ENCODE data around the gene IFITM1.
"Not testable (repeated sequence)": the region's sequence is repeated elsewhere in the genome, so short reads cannot be mapped to it uniquely, and the experiment has no call there.

The IFITM1 gene

DNA sequence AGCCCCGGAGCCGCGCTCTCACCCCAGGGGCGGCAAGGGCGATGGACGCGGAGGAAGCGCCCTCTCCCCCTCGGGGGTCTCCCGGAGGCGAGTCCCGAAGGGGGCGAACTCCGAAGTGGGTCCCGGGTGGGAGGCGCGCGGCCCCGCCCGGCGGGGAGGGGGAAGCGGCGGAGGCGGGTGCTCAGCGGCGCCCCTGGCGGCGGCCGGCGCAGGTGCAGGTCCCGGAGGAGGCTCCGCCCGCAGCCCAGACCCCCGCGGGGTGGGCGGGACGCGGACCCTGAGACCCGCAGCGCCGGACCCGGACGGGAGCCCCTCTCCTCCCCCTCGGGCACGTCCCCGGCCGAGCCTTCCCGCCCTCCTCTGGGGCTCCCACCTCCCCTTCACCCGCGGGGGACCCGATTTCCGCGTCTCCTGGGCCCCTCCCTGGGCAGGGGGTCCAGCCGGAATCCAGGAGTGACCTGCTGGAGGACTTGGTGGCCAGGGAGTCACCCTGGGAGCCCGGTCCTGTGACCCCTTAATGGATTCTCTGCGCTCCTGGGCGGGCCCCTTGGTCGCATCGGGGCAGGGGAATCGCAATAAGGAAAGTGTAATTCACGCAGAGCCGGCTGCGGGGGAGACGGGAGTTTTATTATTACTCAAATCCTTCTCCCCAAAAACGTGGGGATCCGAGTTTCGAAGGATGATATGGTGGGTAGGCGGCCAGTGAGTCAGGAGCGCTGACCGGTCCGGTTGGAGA lies 2.7 kb upstream of the IFITM1 start:
- not testable (repeated sequence) for DNase-seq

GRCh38 chr11:312092-312816 lies 1.6 kb upstream of the IFITM1 start:
- DNase-seq: peak; percentile 61

- peak; percentile 52 for DNase-seq
Measured at GRCh38 chr11:313304-313786, 495 bp upstream of the IFITM1 start.

GRCh38 chr11:314554-314875 lies 675 bp downstream of the IFITM1 start:
- not testable (repeated sequence) for DNase-seq

DNA sequence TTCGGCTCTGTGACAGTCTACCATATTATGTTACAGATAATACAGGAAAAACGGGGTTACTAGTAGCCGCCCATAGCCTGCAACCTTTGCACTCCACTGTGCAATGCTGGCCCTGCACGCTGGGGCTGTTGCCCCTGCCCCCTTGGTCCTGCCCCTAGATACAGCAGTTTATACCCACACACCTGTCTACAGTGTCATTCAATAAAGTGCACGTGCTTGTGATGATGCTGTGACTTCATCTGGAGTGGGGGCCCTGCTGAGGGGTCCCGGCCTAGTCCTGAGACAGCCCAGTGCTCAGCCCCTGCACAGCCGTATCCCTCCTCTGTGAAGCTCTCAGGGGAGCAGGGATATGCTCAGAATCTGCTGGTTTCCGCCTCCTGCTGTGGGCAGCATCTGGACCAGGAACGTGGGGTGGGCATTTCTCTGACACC lies 1.2 kb downstream of the IFITM1 start:
- no peak for DNase-seq

- no peak for DNase-seq
Measured at GRCh38 chr11:315516-315994, 1.7 kb downstream of the IFITM1 start.

DNA sequence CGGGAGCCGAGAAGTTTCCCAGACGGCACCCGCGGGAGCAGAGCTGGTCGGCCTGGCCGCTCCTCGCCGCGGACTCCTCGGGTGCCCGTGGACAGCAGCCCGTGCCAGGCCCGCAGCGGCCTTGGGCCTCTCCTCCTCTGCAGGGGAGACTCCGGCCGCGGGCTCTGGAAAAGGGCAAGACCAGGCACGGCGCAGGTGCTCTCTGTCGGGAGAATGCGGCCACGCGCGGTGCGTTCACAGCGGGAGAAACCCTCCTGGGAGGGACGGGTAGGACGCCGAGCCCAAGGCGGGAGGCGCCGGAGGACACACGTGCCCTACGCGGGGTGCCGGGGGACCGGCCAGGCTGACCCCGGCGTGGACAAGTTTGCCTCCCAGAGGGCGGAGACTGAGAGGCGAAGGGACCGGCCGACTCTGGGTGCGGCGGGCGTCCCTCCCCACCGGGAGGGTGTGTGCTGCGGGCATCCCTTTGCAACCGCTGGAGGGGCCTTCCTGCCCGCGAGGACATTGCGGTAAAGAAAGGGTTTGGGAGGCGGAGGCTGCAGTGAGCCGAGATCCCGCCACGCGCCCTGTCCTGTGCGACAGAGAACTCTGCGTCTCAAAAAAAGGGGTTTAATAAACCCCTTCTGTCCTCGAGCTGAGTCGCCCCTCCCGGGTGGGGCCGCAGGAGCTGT lies 2.3 kb downstream of the IFITM1 start:
- peak; percentile 58 for DNase-seq

DNA sequence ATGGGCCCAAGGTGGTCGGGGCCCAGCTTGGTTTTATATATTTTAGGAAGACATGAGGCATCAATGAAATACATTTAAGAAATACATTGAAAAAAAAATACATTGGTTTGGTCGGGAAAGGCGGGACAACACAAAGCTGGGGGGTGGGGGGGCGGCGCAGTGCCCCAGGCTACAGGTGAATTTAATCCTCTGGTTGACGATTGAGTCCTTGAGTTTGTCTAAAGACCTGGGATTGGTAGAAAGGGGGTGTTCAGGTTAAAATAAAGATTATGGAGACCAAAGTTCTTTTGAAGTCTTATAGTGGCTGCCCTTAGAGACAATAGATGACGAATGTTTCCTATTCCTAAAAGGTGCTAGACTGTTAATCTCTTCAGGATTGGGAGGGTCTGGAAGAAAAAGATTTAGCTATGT lies 3.1 kb downstream of the IFITM1 start:
- no peak for DNase-seq

- DNase-seq: not testable (repeated sequence)
Measured at GRCh38 chr11:317668-318404, 4.0 kb downstream of the IFITM1 start.

GRCh38 chr11:318405-319120 lies 4.7 kb downstream of the IFITM1 start:
- DNase-seq: peak; percentile 34

DNA sequence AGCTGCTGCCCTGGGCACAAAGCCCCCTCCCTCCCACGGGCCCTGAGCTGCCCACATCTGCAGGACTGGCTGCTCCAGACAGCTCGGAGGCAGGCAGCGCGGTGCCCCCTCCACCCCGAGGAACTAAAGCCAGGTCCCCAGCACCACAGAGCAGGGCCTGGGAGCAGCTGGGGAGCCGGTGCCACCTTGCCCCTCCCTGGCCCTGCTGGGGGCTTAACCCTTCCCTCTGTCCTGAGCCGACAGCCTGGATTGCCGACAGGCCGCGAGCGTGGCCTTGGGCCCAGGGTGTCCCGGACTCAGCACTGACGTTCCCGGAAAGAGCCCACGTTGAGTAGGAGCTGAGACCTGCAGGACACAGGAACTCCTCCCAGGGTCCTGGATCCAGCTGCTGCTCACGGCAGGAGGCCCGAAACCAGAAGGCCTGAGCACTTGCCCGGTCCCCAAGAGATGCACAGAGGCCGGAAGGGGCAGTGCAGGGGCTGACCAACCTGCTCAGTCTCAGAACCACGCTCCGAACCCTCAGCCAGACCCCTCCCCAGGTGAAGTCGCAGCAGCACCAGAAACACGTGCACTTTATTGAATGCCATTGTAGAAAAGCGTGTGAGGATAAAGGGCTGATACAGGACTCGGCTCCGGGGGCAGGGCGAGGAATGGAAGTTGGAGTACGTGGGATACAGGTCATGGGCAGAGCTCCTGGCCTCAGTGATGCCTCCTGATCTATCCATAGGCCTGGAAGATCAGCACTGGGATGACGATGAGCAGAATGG lies 5.5 kb downstream of the IFITM1 start:
- DNase-seq: peak; percentile 54

DNA sequence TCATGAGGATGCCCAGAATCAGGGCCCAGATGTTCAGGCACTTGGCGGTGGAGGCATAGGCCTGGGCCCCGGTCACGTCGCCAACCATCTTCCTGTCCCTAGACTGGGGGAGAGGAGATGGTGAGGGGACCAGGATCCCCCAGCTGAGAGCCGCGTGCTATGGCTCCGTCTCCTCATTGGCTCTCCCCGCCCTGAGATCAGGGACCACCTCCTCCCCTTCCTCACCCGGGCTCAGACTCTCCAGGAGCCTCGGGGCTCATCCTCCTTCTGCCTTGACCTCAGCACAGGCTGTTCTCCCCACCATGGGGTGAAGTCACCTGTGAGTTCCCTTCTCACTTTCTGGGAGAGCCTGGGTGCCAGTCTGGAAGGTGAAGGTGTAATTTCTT lies 6.0 kb downstream of the IFITM1 start:
- DNase-seq: peak; percentile 52

DNA sequence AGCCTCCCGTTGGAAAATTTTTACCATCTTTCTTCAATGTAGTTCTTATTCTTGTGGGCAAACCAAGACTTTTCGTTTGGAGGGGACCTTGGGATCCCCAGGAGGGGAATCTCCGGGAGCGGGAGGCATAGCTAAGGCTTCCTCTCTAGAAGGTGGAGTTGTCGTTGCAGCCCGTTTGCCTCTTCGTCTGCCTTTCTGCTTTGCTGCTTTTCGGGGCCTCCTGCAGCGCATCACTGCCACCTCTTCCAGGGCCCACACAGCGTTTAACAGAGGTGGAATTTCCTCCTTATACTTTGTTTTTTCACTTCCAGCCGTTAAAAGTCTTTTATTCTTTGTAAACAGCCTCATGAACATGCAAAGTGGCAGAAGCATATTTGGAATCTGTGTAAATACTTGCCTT lies 10.3 kb downstream of the IFITM1 start:
- peak; percentile 21 for DNase-seq

DNA sequence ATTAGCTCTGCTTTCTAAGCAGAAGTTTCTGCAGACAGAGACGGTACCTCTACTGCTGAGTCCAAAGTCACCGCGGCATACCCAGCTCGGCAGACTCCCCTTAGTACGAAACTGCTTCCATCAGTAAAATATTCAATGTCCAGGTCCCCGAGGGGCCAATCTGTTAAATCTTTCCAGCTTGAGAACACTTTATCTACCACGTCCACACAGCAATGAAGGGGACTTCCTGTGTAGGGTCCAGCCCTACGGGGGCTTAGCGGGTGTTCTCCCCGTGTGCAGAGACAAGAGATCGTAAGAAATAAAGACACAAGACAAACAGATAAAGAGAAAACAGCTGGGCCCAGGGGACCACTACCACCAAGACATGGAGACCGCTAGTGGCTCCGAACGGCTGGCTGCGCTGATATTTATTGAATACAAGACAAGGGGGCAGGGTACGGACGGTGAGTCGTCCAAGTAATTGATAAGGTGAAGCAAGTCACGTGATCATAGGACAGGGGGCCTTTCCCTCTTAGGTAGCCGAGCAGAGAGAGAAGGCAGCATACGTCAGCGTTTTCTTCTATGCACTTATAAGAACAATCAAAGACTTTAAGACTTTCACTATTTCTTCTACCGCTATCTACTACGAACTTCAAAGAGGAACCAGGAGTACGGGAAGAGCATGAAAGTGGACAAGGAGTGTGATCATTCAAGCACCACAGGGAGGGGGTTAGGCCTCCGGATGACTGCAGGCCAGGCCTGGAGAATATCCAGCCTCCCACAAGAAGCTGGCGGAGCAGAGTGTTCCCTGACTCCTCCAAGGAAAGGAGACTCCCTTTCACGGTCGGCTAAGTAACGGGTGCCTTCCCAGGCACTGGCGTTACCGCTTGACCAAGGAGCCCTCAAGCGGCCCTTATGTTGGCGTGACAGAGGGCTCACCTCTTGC lies 11.0 kb downstream of the IFITM1 start:
- DNase-seq: peak; percentile 19

DNA sequence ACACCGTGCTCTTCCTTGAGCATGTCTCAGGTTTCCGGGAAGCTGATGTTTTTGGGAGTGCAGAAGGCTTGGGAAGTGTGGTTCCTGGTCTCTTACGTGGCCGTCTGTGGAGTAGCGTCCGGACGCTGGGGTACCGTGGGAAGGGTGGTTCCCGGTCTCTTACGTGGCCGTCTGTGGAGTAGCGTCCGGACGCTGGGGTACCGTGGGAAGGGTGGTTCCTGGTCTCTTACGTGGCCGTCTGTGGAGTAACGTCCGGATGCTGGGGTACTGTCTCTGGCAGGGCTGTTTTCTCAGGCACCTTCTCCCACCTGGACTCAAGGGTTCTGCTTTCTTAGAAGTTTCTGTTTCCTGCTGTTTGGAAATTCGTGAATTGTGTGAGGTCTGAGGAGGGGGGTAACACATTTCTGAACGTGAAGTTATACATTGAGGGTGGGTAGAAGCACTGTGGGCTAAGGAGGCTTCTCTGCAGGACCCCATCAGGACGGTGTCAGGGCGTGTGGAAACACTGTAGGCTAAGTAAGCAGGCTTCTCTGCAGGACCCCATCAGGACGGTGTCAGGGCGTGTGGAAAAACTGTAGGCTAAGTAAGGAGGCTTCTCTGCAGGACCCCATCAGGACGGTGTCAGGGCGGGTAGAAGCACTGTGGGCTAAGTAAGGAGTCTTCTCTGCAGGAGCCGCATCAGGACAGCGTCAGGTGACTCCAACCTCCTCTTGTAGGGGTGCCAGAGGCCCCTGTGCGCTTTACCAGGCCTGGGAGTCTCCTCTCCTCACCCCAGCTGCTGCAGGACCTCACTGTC lies 12.2 kb downstream of the IFITM1 start:
- no peak for DNase-seq

GRCh38 chr11:326592-326841 lies 12.7 kb downstream of the IFITM1 start:
- no peak for DNase-seq

- peak; percentile 84 for DNase-seq
Measured at GRCh38 chr11:326842-327580, 13.2 kb downstream of the IFITM1 start.

GRCh38 chr11:327581-327923 lies 13.7 kb downstream of the IFITM1 start:
- DNase-seq: no peak

- DNase-seq: no peak
Measured at GRCh38 chr11:328012-328411, 14.2 kb downstream of the IFITM1 start.
